ENCODE measurements around the gene ZNF124. TPM values are rescaled to one million over a fixed set of nuclear protein-coding genes. Genes with fewer than 3 reads are reported as not detected.

ZNF124 gene
- total RNA-seq, 3 donors from 2014 or later = 41.8 to 78.5 (median 61.3) TPM

- Histone ChIP-seq H3K4me1 (ENCODE audit: low read depth) (no peaks in the 10 kb centered on the region), H3K36me3 (ENCODE audit: low read depth) (no peaks in the 10 kb centered on the region), H3K4me3 (no peak overlapping the region), H3K9me3 (no peaks in the 10 kb centered on the region)
- no peak for TF ChIP-seq CTCF (IDR thresholded peaks at IDR 0.05)
- no peak for DNase-seq
- peak; percentile 22 for ATAC-seq
- intact Hi-C loops (cut with DNase I, micrococcal nuclease) = no loop called here
Observed at GRCh38 chr1:247119600-247120407, 52.0 kb downstream of the ZNF124 start.

- no peak overlapping the region for H3K4me3 ChIP-seq
- no peaks in the 10 kb centered on the region for H3K4me1 ChIP-seq (ENCODE audit: low read depth)
- TF ChIP-seq CTCF (IDR thresholded peaks at IDR 0.05) = peak; percentile 8
- H3K9me3 ChIP-seq = no peaks in the 10 kb centered on the region
- no peaks in the 10 kb centered on the region for H3K36me3 ChIP-seq (ENCODE audit: low read depth)
- DNase-seq = no peak
- intact Hi-C loops (cut with DNase I, micrococcal nuclease) = no loop called here
- ATAC-seq = peak; percentile 67
Observed at GRCh38 chr1:247118946-247119446, 52.8 kb downstream of the ZNF124 start.

GRCh38 chr1:247115545-247115944 is 56.3 kb downstream of the ZNF124 start:
- TF ChIP-seq CTCF (IDR thresholded peaks at IDR 0.05) = no peak
- intact Hi-C loops (cut with DNase I, micrococcal nuclease) = no loop called here
- Histone ChIP-seq H3K4me1 (ENCODE audit: low read depth) (peaks cover 3% of the 10 kb centered on the region), H3K36me3 (ENCODE audit: low read depth) (no peaks in the 10 kb centered on the region), H3K9me3 (no peaks in the 10 kb centered on the region), H3K4me3 (no peak overlapping the region)
- ATAC-seq (no peak), DNase-seq (no peak)

GRCh38 chr1:247115141-247115510 is 56.7 kb downstream of the ZNF124 start:
- no peak overlapping the region for H3K4me3 ChIP-seq
- intact Hi-C loops (cut with DNase I, micrococcal nuclease) = no loop called here
- no peak for TF ChIP-seq CTCF (IDR thresholded peaks at IDR 0.05)
- no peaks in the 10 kb centered on the region for H3K9me3 ChIP-seq
- DNase-seq (no peak), ATAC-seq (no peak)
- no peaks in the 10 kb centered on the region for H3K36me3 ChIP-seq (ENCODE audit: low read depth)
- H3K4me1 ChIP-seq (ENCODE audit: low read depth) = peaks cover 5% of the 10 kb centered on the region

- peaks cover 5% of the 10 kb centered on the region for H3K4me1 ChIP-seq (ENCODE audit: low read depth)
- DNase-seq (no peak), ATAC-seq (no peak)
- no peak overlapping the region for H3K4me3 ChIP-seq
- H3K9me3 ChIP-seq = no peaks in the 10 kb centered on the region
- intact Hi-C loops (cut with DNase I, micrococcal nuclease) = no loop called here
- TF ChIP-seq CTCF (IDR thresholded peaks at IDR 0.05) = no peak
- no peaks in the 10 kb centered on the region for H3K36me3 ChIP-seq (ENCODE audit: low read depth)
Observed at GRCh38 chr1:247114351-247115140, 57.3 kb downstream of the ZNF124 start.
